HEK293 (cell line): ENCODE measurements around the gene AJUBA.

Source experiments
- CTCF ChIA-PET: fragments of 350-600 bp; formaldehyde crosslinking; extraction: SDS; loops from one replicate; lab custom pipeline; 2021; ENCODE audit warnings: antibody characterized with exemption; lab: Yijun Ruan, JAX
- POLR2A ChIA-PET: fragments of 300-600 bp; formaldehyde crosslinking; extraction: SDS; loops from one replicate; lab custom pipeline; 2020; ENCODE audit warnings: antibody characterized with exemption, inconsistent platforms; lab: Yijun Ruan, JAX
- H3K27ac ChIP-seq: fragments of 200-500 bp; sonication (Bioruptor generic); 2 replicates; pipeline ENCODE4 v1.5.1; 2014; ENCODE audit warnings: low read depth, low read length, control low read depth, inconsistent platforms; ENCODE audit errors: extremely low read depth
- H3K36me3 ChIP-seq, 2 experiments: fragments of 200-500 bp in 1 of 2; sonication (Bioruptor generic) in 1 of 2; 1 replicate in 1 of 2; 2 replicates in 1 of 2; pipeline ENCODE4 v1.5.1; 2014 to 2017; ENCODE audit warnings: inconsistent platforms in 2 of 2, low read length in 2 of 2; ENCODE audit not compliant: control insufficient read depth in 2 of 2, insufficient read depth in 1 of 2
- H3K4me1 ChIP-seq: fragments of 200-500 bp; sonication (Bioruptor generic); 2 replicates; pipeline ENCODE4 v1.5.1; 2014; ENCODE audit warnings: mild to moderate bottlenecking, low read length, inconsistent platforms; ENCODE audit not compliant: control insufficient read depth, insufficient read depth
- H3K4me3 ChIP-seq: 2 replicates; pipeline ENCODE4 v1.5.1; 2011; ENCODE audit warnings: low read depth, mild to moderate bottlenecking, control low read depth, low read length, moderate library complexity
- H3K9me3 ChIP-seq: fragments of 200-500 bp; sonication (Bioruptor generic); 2 replicates; pipeline ENCODE4 v1.5.1; 2014; ENCODE audit warnings: low read depth, low read length, inconsistent platforms; ENCODE audit not compliant: control insufficient read depth, insufficient read depth
- BCL11A ChIP-seq: fragments of 450-650 bp; formaldehyde crosslinking; IDR thresholded peaks from 2 replicates; pipeline ENCODE4 v1.5.1; 2016; ENCODE audit warnings: low read depth, missing biosample characterization, missing genetic modification characterization
- FEZF1 ChIP-seq: fragments of 450-650 bp; formaldehyde crosslinking; IDR thresholded peaks from 2 replicates; pipeline ENCODE4 v1.5.1; 2016; ENCODE audit warnings: missing biosample characterization, missing genetic modification characterization
- PRDM1 ChIP-seq: fragments of 450-650 bp; formaldehyde crosslinking; IDR thresholded peaks from 2 replicates; pipeline ENCODE4; 2016; ENCODE audit warnings: missing biosample characterization, missing genetic modification characterization
- PRDM10 ChIP-seq: fragments of 450-650 bp; formaldehyde crosslinking; IDR thresholded peaks from 2 replicates; pipeline ENCODE4 v1.5.1; 2016; ENCODE audit warnings: missing biosample characterization, missing genetic modification characterization
- REST ChIP-seq: fragments of 450-650 bp; formaldehyde crosslinking; IDR thresholded peaks from 2 replicates; pipeline ENCODE4 v1.5.1; 2016; ENCODE audit warnings: missing biosample characterization, missing genetic modification characterization
- SETDB1 ChIP-seq: IDR thresholded peaks from one replicate; pipeline ENCODE4 v1.6.1; 2017; ENCODE audit warnings: mild to moderate bottlenecking, low read length, moderate library complexity, mixed read lengths; ENCODE audit not compliant: insufficient read length
- ZBTB1 ChIP-seq: fragments of 450-650 bp; formaldehyde crosslinking; IDR thresholded peaks from 2 replicates; pipeline ENCODE4 v1.5.1; 2016; ENCODE audit warnings: missing biosample characterization, missing genetic modification characterization
- ZBTB11 ChIP-seq: fragments of 450-650 bp; formaldehyde crosslinking; conservative IDR thresholded peaks from 2 replicates; pipeline ENCODE4 v1.5.1; 2016; ENCODE audit warnings: low read depth, missing biosample characterization, missing genetic modification characterization
- ZBTB20 ChIP-seq: fragments of 450-650 bp; formaldehyde crosslinking; IDR thresholded peaks from 2 replicates; pipeline ENCODE4 v1.5.1; 2016; ENCODE audit warnings: missing biosample characterization, missing genetic modification characterization
- ZFHX2 ChIP-seq: fragments of 450-650 bp; formaldehyde crosslinking; conservative IDR thresholded peaks from 2 replicates; pipeline ENCODE4 v1.5.1; 2016; ENCODE audit warnings: missing biosample characterization, missing genetic modification characterization
- ZNF133 ChIP-seq: fragments of 450-650 bp; formaldehyde crosslinking; IDR thresholded peaks from 2 replicates; pipeline ENCODE4 v1.5.1; 2016; ENCODE audit warnings: missing biosample characterization, missing genetic modification characterization
- ZNF211 ChIP-seq: fragments of 450-650 bp; formaldehyde crosslinking; IDR thresholded peaks from 2 replicates; pipeline ENCODE4 v1.5.1; 2016; ENCODE audit warnings: low read depth, missing biosample characterization, missing genetic modification characterization
- ZNF214 ChIP-seq: fragments of 450-650 bp; formaldehyde crosslinking; IDR thresholded peaks from 2 replicates; pipeline ENCODE4 v1.5.1; 2017; ENCODE audit warnings: missing biosample characterization, mild to moderate bottlenecking, missing genetic modification characterization, borderline replicate concordance
- ZNF221 ChIP-seq: fragments of 450-650 bp; formaldehyde crosslinking; IDR thresholded peaks from 2 replicates; pipeline ENCODE4 v1.5.1; 2017; ENCODE audit warnings: missing biosample characterization, missing genetic modification characterization, borderline replicate concordance
- ZNF23 ChIP-seq: fragments of 450-650 bp; formaldehyde crosslinking; IDR thresholded peaks from 2 replicates; pipeline ENCODE4 v1.5.1; 2016; ENCODE audit warnings: missing biosample characterization, missing genetic modification characterization, borderline replicate concordance
- ZNF362 ChIP-seq: fragments of 450-650 bp; formaldehyde crosslinking; IDR thresholded peaks from 2 replicates; pipeline ENCODE4 v1.5.1; 2016; ENCODE audit warnings: missing biosample characterization, missing genetic modification characterization
- ZNF398 ChIP-seq: fragments of 450-650 bp; formaldehyde crosslinking; IDR thresholded peaks from 2 replicates; pipeline ENCODE4 v1.5.1; 2017; ENCODE audit warnings: missing biosample characterization, missing genetic modification characterization
- ZNF596 ChIP-seq: fragments of 450-650 bp; IDR thresholded peaks from 2 replicates; pipeline ENCODE4 v1.5.0; 2018; ENCODE audit warnings: missing biosample characterization, mild to moderate bottlenecking, missing genetic modification characterization, moderate library complexity
- ZNF626 ChIP-seq: fragments of 450-650 bp; sonication (Bioruptor Pico); formaldehyde crosslinking; IDR thresholded peaks from 2 replicates; pipeline ENCODE4 v1.5.1; 2018; ENCODE audit warnings: missing biosample characterization, missing genetic modification characterization, inconsistent platforms
- ZNF747 ChIP-seq: fragments of 450-650 bp; formaldehyde crosslinking; IDR thresholded peaks from 2 replicates; pipeline ENCODE4 v1.5.1; 2016; ENCODE audit warnings: missing biosample characterization, missing genetic modification characterization
- ZXDB ChIP-seq: fragments of 450-650 bp; formaldehyde crosslinking; IDR thresholded peaks from 2 replicates; pipeline ENCODE4 v1.5.1; 2016; ENCODE audit warnings: missing biosample characterization, missing genetic modification characterization

AJUBA gene

GRCh38 chr14:23025151-23025814, 42.9 kb upstream of the AJUBA start (continued):
- no peak for TF ChIP-seq REST (tag by site-specific recombination)
- TF ChIP-seq ZNF214 = no peak
- TF ChIP-seq ZNF362 (tag by site-specific recombination) = no peak
- TF ChIP-seq ZNF221 (tag by site-specific recombination) = no peak
- TF ChIP-seq ZBTB11 = no peak
- no peak for TF ChIP-seq ZNF23 (tag by site-specific recombination)
- no peak for TF ChIP-seq ZBTB20 (tag by site-specific recombination)
- no peak for TF ChIP-seq BCL11A (tag by site-specific recombination)
- TF ChIP-seq ZNF596 (tag by site-specific recombination) = no peak
- TF ChIP-seq FEZF1 (tag by site-specific recombination) = peak; percentile 47; the same call in 1 of the 2 replicates
- TF ChIP-seq ZBTB1 (tag by site-specific recombination) = no peak
- TF ChIP-seq ZNF626 (tag by site-specific recombination) = no peak
- TF ChIP-seq ZNF133 (tag by site-specific recombination) = no peak
- TF ChIP-seq ZFHX2 (tag by site-specific recombination) = peak; percentile 73
- TF ChIP-seq SETDB1 = no peak
- TF ChIP-seq ZNF211 = no peak
- TF ChIP-seq, all 188 proteins: peak for 22

GRCh38 chr14:23024612-23025075, 42.3 kb upstream of the AJUBA start:
- no peak overlapping the region for H3K4me3 ChIP-seq
- TF ChIP-seq PRDM1 (tag by site-specific recombination) = peak; percentile 54; the same call in 1 of the 2 replicates
- peak; percentile 17; the same call in 1 of the 2 replicates for TF ChIP-seq ZXDB (tag by site-specific recombination)
- TF ChIP-seq PRDM10 (tag by site-specific recombination) = peak; percentile 42
- TF ChIP-seq ZNF747 (tag by site-specific recombination) = no peak
- peak; percentile 67 for TF ChIP-seq ZNF398 (tag by site-specific recombination)
- ChIA-PET POLR2A (interaction anchor here (1.2 to 2.3 kb wide), 4 partner anchors 9 to 68 kb away, joined by 4 to 6 read pairs (median 6); partner anchors contain the start of genes HAUS4 and PSMB5), CTCF (interaction anchor here (0.6 to 1.7 kb wide), 4 partner anchors 18 to 44 kb away, joined by 3 to 4 read pairs (median 4); partner anchors contain the start of gene CDH24)
- no peaks in the 10 kb centered on the region for H3K9me3 ChIP-seq
- H3K27ac ChIP-seq = no peak overlapping the region
- peaks cover 21 to 39% of the 10 kb centered on the region in 2 experiments for H3K36me3 ChIP-seq
- H3K4me1 ChIP-seq = peaks cover 12% of the 10 kb centered on the region
